ENCODE measurements around the gene ZBTB16.

ZBTB16 gene

GRCh38 chr11:114064216-114064615, 4.7 kb downstream of the ZBTB16 start:
- no peak for DNase-seq (ENCODE audit: low read depth)

DNA sequence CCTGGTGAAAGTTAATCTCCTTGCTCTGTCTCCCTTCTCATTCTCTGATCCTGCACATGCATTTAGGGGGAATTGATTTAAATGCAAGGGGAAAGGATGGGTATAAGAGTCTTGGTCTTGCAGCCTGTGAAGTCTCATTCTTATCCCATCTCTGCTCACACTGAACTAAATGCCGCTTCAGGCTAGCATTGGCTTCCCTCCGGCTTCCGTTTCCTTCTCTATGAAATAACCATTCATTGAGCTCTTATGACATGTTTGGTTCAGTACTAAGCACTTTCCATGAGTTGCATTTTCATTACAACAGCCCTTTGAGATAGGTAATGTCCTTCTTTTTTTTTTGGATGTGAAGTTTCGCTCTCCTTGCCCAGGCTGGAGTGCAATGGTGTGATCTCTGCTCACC, 5.6 kb downstream of the ZBTB16 start:
- DNase-seq (ENCODE audit: low read depth): no peak

DNA sequence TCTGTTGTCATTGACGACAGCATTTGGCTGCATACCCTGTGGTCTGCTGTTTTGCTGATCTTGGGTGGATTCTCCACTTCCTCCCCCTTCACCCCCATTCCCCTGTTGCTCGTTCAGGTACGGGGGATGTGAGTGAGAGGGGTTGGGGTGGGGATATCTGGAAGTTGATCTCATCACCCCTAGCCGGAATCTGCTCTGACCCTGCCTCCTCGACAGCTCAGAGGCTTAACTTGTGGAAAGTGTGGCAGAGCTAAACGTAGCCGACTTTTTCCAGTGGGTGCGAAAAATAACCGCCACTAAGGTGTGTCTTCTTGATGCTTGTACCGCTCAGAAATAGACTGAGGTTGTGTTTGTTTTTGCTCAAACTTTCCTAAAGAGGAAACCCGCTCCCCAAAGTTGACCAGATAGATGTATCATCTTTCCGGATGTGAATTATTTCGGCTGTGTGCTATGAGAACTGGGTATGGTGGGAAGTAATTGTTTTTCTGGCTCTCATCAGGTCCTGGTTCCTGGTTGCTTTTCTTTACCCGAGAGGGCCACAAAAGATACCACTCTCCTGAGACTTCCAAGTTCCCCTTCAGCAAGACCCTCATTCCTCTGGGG, 6.6 kb downstream of the ZBTB16 start:
- DNase-seq (ENCODE audit: low read depth): peak; percentile 62

DNA sequence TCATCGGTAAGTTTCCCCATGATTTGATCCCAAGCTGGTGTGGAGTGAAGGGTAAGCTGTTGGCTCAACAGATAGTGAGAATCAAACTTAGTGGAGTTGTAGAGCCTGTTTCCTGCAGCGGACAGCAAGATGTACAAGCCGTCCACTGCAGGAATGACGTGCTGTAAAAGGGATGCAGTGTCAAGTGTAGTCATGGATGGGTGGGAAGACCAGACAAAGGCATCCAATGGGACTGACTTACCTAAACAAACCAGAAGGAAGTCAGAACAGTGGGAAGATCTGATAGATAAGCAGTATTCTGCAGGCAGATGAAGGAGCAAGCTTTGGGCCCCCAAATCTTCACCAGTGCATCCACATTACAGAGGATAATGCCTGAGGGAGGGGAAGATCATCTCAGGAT, 8.8 kb downstream of the ZBTB16 start:
- DNase-seq (ENCODE audit: low read depth): no peak

GRCh38 chr11:114070464-114071139, 11.1 kb downstream of the ZBTB16 start:
- no peak for DNase-seq (ENCODE audit: low read depth)

GRCh38 chr11:114073007-114073827, 13.7 kb downstream of the ZBTB16 start:
- no peak for DNase-seq (ENCODE audit: low read depth)

DNA sequence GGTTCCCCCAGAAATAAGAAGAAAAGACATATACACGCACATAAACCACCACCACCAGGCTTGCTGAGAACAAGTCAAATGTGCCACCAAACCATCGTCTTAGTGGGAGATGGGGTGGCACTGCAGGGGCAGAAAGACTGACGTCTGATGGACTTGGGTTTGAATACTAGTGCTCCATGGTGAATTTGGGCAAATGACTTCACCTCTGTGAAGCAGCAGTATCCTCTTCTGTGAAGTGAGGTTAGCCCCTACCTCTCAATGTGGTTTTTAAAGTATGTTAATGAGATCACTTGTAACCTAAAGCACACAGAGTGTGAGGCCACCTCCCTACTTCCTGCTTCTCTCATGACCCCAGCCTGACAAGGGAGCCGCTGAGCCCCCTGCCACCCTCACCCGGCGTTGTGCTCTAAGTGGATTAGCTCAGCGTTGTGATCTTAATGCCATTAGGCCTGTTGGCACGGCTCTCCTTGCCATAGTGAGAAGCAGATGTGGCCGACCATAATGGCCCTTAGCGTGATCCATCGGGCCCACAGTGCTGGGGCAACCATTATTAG, 14.4 kb downstream of the ZBTB16 start:
- peak; percentile 53 for DNase-seq (ENCODE audit: low read depth)

DNA sequence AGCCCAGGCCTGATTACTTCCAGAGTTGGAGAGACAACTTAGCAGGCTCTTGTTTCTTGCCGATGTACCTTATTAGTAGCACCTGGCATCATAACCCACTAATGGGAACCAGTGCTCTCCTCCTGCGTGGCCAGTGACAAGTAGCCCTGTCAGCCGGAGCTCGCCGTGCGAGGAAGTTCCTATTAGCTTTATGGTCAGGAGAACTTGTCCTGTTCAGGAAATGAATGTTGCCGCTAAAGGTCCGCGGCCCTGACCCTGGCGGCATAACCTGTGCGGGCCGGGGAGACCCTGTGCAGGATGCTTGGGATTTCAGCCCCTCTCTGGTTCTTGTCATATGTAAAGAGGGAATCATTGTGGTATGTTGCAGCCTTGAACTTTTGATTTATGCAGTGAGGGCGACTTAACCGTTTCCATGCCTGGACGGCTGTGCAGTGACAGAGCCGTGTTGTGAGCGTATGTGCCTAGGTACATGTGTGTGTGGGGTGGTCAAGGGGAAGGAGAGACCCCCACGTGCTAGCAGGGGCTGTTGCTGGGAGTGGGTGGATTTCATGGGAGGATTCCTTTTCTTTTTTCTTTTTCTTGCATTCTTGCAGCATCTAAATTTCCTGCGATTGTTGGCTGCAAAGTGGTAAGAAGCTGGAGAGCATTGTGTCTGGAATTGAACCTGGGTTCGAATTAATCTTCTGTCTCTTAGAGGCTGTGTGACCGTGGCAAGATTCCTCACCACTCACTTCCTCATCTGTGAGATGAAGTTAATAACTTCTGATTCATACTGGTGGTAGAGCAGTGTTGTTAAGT, 15.2 kb downstream of the ZBTB16 start:
- no peak for DNase-seq (ENCODE audit: low read depth)

DNA sequence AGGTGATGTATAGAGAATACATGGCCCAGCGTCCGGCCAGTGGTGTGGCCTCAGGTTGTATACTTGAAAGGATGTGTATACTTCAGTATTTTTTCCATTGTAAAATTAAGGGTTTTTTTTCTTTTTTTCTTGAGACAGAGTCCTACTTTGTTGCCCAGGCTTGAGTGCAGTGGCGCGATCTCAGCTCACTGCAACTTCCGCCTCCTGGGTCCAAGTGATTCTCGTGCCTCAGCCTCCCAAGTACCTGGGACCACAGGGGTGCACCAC, 15.8 kb downstream of the ZBTB16 start:
- DNase-seq (ENCODE audit: low read depth): no peak

- DNase-seq (ENCODE audit: low read depth): peak; percentile 43
Measured at GRCh38 chr11:114075891-114076441, 16.5 kb downstream of the ZBTB16 start.

- DNase-seq (ENCODE audit: low read depth): no peak
Measured at GRCh38 chr11:114076921-114077331, 17.4 kb downstream of the ZBTB16 start.

DNA sequence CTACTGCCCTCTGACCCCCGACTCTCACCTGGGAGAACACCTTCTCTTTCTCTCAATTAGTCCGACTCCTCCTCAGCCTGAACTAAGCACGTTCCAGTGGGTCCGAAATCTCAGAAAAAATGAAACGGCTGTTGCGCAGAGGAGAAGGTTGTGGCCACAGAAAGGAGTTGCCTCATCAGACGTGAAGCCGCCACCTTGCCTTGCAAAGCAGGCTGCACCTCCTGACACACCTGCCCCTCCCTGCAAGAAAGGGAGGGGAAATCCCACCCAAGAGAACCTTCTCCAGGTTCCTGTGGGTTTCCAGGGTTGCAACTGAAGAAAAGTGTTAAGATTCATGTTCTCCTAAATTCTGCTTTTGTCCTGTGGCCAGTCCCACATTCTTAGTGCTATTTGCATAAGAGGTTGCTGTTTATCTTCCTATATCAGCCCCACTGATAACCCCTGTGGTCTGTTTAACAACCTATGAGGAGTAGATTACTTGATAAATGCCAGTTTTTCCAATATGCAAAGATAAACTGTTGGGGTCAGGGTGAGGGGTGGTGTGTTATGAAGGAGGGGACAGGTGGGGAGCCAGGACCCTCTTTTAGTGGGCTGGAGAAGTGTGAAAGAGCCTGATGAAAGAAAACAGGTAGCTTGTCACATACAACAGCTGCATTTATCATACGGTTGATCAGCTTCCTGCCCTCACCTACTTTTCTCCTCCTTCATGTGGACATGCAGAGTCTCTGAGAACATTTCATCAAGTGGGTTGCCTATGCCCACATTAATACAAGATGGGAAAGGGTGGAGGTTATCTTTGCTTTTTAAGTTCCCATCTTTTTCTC, 18.2 kb downstream of the ZBTB16 start:
- no peak for DNase-seq (ENCODE audit: low read depth)

DNA sequence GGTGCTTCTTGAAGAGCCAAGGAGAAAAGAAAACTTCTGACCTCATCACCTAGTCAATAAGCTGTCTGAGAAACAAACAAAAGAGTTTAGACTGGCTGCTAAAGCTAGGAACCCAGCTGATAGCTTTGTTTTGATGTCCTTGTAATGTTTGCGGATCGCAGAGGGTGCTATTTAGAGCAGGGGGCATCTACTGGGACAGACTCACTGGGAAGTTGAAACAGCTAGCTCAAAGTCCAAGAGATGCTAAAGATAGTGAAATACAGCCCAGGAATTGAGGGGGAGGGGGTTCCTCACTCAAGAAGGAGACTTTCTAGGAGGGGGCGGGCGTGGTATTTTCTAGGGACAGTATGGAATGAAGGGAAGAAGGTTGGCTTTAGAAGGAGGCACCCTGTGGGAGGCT, 18.9 kb downstream of the ZBTB16 start:
- DNase-seq (ENCODE audit: low read depth): no peak

DNA sequence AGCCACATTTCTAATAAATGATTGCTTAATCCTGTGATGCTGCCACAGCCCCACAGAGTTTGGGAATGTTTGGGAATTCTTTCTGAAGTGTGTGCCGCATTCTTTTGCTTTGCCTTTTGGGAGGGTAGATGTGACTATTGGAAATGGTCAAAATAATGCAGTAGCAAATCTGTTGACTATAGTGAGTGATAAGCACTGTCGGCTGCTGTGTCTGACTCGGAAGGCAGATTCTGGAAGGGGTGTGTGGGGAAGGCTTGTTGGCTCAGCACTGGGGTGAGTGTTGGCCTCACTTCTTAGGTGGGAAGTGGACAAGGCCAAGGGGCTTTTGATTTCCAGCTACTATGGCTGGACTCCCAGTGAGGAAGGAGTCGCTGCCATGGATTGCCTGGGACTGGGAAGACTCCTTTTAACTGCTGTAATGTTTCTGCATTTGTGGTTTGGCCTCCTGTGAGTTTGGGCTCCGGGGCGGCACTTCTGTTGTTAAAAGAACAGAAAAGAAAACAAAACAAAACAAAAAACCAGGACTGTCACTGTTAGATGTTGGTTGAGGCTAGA, 20.1 kb downstream of the ZBTB16 start:
- DNase-seq (ENCODE audit: low read depth): no peak

DNA sequence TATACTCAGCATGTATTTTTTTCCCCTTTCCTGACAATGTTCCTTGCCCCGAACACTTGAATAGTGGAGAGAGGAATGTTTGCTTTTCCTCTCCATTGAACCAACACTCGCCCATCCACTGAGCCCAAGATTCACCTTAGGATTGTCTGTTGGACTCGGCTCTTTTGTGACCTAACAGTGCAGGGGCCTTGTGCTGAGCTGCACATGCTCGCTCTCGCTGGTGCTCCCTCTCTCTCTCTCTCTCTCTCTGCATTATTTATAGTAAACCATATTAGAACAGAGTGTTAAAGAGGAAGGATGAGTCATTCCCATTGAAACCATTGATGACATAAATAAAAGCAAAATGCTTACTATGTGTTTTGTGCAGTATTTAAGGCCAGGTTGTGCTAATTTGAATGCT, 20.7 kb downstream of the ZBTB16 start:
- peak; percentile 38 for DNase-seq (ENCODE audit: low read depth)

GRCh38 chr11:114080769-114081168, 21.3 kb downstream of the ZBTB16 start:
- no peak for DNase-seq (ENCODE audit: low read depth)

GRCh38 chr11:114081641-114082414, 22.3 kb downstream of the ZBTB16 start:
- DNase-seq (ENCODE audit: low read depth): no peak

DNA sequence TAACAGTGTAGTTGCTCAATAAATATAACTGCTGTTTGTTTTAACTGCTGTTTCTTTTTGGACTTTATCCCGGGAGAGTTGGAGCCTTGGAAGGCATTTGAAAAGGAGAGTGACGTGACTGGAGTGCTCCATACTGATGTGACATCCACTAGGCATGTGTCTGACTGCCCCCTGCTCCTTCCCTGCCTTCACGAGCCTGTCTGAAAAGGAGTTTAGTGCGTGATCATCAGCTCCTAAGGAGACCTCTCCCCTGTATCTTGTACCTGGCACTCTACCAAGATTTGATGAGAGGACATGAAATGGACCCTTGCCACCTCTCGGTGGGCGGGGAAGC, 22.9 kb downstream of the ZBTB16 start:
- DNase-seq (ENCODE audit: low read depth): no peak

- no peak for DNase-seq (ENCODE audit: low read depth)
Measured at GRCh38 chr11:114082767-114083181, 23.3 kb downstream of the ZBTB16 start.

Data from activated gamma-delta T cell treated with anti-CD3 and anti-CD28 coated beads, Interleukin-2, amount 50 U/mL, for 16 hours (primary cell).